ENCODE results near the gene ARHGDIB. TPM values are rescaled to one million over a fixed set of nuclear protein-coding genes. Genes with fewer than 3 reads are reported as not detected.

The ARHGDIB gene
- total RNA-seq, 1 experiment from 2014 or later, result 2.1 TPM

- no peaks in the 10 kb centered on the region for H3K27me3 ChIP-seq (ENCODE audit: control insufficient read depth, insufficient read depth, low read length)
- no peak overlapping the region for H3K4me3 ChIP-seq (ENCODE audit: insufficient read depth, low read depth, low read length)
- no peak for DNase-seq
- no peaks in the 10 kb centered on the region for H3K36me3 ChIP-seq (replicated peaks; ENCODE audit: control insufficient read depth, insufficient read depth, low read length)
Observed at GRCh38 chr12:14956024-14956891, 5.1 kb downstream of the ARHGDIB start.

- H3K4me3 ChIP-seq (ENCODE audit: insufficient read depth, low read depth, low read length), result no peak overlapping the region
- no peaks in the 10 kb centered on the region for H3K27me3 ChIP-seq (ENCODE audit: control insufficient read depth, insufficient read depth, low read length)
- DNase-seq, result no peak
- no peaks in the 10 kb centered on the region for H3K36me3 ChIP-seq (replicated peaks; ENCODE audit: control insufficient read depth, insufficient read depth, low read length)
Observed at GRCh38 chr12:14954269-14954668, 7.1 kb downstream of the ARHGDIB start.

- DNase-seq, result no peak
- Histone ChIP-seq H3K27me3 (ENCODE audit: control insufficient read depth, insufficient read depth, low read length) (no peaks in the 10 kb centered on the region), H3K4me3 (ENCODE audit: insufficient read depth, low read depth, low read length) (no peak overlapping the region), H3K36me3 (replicated peaks; ENCODE audit: control insufficient read depth, insufficient read depth, low read length) (no peaks in the 10 kb centered on the region)
Observed at GRCh38 chr12:14953752-14954151, 7.6 kb downstream of the ARHGDIB start.

- no peaks in the 10 kb centered on the region for H3K36me3 ChIP-seq (replicated peaks; ENCODE audit: control insufficient read depth, insufficient read depth, low read length)
- DNase-seq, result no peak
- H3K27me3 ChIP-seq (ENCODE audit: control insufficient read depth, insufficient read depth, low read length), result no peaks in the 10 kb centered on the region
- H3K4me3 ChIP-seq (ENCODE audit: insufficient read depth, low read depth, low read length), result no peak overlapping the region
Observed at GRCh38 chr12:14952299-14952921, 9.0 kb downstream of the ARHGDIB start.

- DNase-seq, result no peak
- Histone ChIP-seq H3K36me3 (replicated peaks; ENCODE audit: control insufficient read depth, insufficient read depth, low read length) (no peaks in the 10 kb centered on the region), H3K4me3 (ENCODE audit: insufficient read depth, low read depth, low read length) (no peak overlapping the region), H3K27me3 (ENCODE audit: control insufficient read depth, insufficient read depth, low read length) (no peaks in the 10 kb centered on the region)
Observed at GRCh38 chr12:14951851-14952250, 9.6 kb downstream of the ARHGDIB start.

GRCh38 chr12:14950982-14951746, 10.2 kb downstream of the ARHGDIB start:
- Histone ChIP-seq H3K27me3 (ENCODE audit: control insufficient read depth, insufficient read depth, low read length) (no peaks in the 10 kb centered on the region), H3K36me3 (replicated peaks; ENCODE audit: control insufficient read depth, insufficient read depth, low read length) (no peaks in the 10 kb centered on the region), H3K4me3 (ENCODE audit: insufficient read depth, low read depth, low read length) (no peak overlapping the region)
- DNase-seq, result no peak

- Histone ChIP-seq H3K36me3 (replicated peaks; ENCODE audit: control insufficient read depth, insufficient read depth, low read length) (no peaks in the 10 kb centered on the region), H3K27me3 (ENCODE audit: control insufficient read depth, insufficient read depth, low read length) (no peaks in the 10 kb centered on the region), H3K4me3 (ENCODE audit: insufficient read depth, low read depth, low read length) (no peak overlapping the region)
- DNase-seq, result no peak
Observed at GRCh38 chr12:14950421-14950820, 11.0 kb downstream of the ARHGDIB start.

- Histone ChIP-seq H3K36me3 (replicated peaks; ENCODE audit: control insufficient read depth, insufficient read depth, low read length) (no peaks in the 10 kb centered on the region), H3K4me3 (ENCODE audit: insufficient read depth, low read depth, low read length) (no peak overlapping the region), H3K27me3 (ENCODE audit: control insufficient read depth, insufficient read depth, low read length) (no peaks in the 10 kb centered on the region)
- DNase-seq, result no peak
Observed at GRCh38 chr12:14949631-14950030, 11.8 kb downstream of the ARHGDIB start.

GRCh38 chr12:14948672-14949071, 12.7 kb downstream of the ARHGDIB start:
- Histone ChIP-seq H3K27me3 (ENCODE audit: control insufficient read depth, insufficient read depth, low read length) (no peaks in the 10 kb centered on the region), H3K36me3 (replicated peaks; ENCODE audit: control insufficient read depth, insufficient read depth, low read length) (no peaks in the 10 kb centered on the region), H3K4me3 (ENCODE audit: insufficient read depth, low read depth, low read length) (no peak overlapping the region)
- DNase-seq, result peak; percentile 11

GRCh38 chr12:14946861-14947260, 14.5 kb downstream of the ARHGDIB start:
- DNase-seq, result no peak
- Histone ChIP-seq H3K4me3 (ENCODE audit: insufficient read depth, low read depth, low read length) (no peak overlapping the region), H3K36me3 (replicated peaks; ENCODE audit: control insufficient read depth, insufficient read depth, low read length) (no peaks in the 10 kb centered on the region), H3K27me3 (ENCODE audit: control insufficient read depth, insufficient read depth, low read length) (no peaks in the 10 kb centered on the region)

GRCh38 chr12:14946162-14946561, 15.2 kb downstream of the ARHGDIB start:
- no peaks in the 10 kb centered on the region for H3K27me3 ChIP-seq (ENCODE audit: control insufficient read depth, insufficient read depth, low read length)
- H3K36me3 ChIP-seq (replicated peaks; ENCODE audit: control insufficient read depth, insufficient read depth, low read length), result no peaks in the 10 kb centered on the region
- no peak for DNase-seq
- H3K4me3 ChIP-seq (ENCODE audit: insufficient read depth, low read depth, low read length), result no peak overlapping the region

- no peaks in the 10 kb centered on the region for H3K36me3 ChIP-seq (replicated peaks; ENCODE audit: control insufficient read depth, insufficient read depth, low read length)
- H3K4me3 ChIP-seq (ENCODE audit: insufficient read depth, low read depth, low read length), result no peak overlapping the region
- H3K27me3 ChIP-seq (ENCODE audit: control insufficient read depth, insufficient read depth, low read length), result no peaks in the 10 kb centered on the region
- no peak for DNase-seq
Observed at GRCh38 chr12:14942196-14942931, 19.0 kb downstream of the ARHGDIB start.

GRCh38 chr12:14941369-14941768, 20.0 kb downstream of the ARHGDIB start:
- H3K4me3 ChIP-seq (ENCODE audit: insufficient read depth, low read depth, low read length), result no peak overlapping the region
- no peak for DNase-seq
- H3K27me3 ChIP-seq (ENCODE audit: control insufficient read depth, insufficient read depth, low read length), result no peaks in the 10 kb centered on the region
- no peaks in the 10 kb centered on the region for H3K36me3 ChIP-seq (replicated peaks; ENCODE audit: control insufficient read depth, insufficient read depth, low read length)

- no peaks in the 10 kb centered on the region for H3K36me3 ChIP-seq (replicated peaks; ENCODE audit: control insufficient read depth, insufficient read depth, low read length)
- no peaks in the 10 kb centered on the region for H3K27me3 ChIP-seq (ENCODE audit: control insufficient read depth, insufficient read depth, low read length)
- no peak within 1 kb of the TSS for H3K4me3 ChIP-seq (ENCODE audit: insufficient read depth, low read depth, low read length)
- DNase-seq, result no peak
Observed at GRCh38 chr12:14938301-14938700, 23.1 kb downstream of the ARHGDIB start, which contains the start of gene ERP27. Gene ERP27, minus strand, starts transcription at chr12:14938537. Its CDS starts 29 bp downstream, at chr12:14938508.
